Vagina (tissue), 2 donors: ENCODE measurements around the gene EN2. TPM values are rescaled to one million over a fixed set of nuclear protein-coding genes. Genes with fewer than 3 reads are reported as not detected.

Experiments
- DNase-seq, 2 donors: peaks; one replicate each; pipeline ENCODE4 v3.0.0-alpha.2; 2017; ENCODE audit errors: extremely low spot score in 2 of 2
- H3K27ac ChIP-seq: fragments of 200-600 bp; sonication (generic); one replicate; pipeline ENCODE4 v1.5.1; 2019
- H3K27me3 ChIP-seq: fragments of 200-600 bp; sonication (generic); one replicate; pipeline ENCODE4 v1.5.1; 2019
- H3K36me3 ChIP-seq, 2 donors: fragments of 200-600 bp; sonication (generic); one replicate each; pipeline ENCODE4 v1.5.1; 2017 to 2019
- H3K4me1 ChIP-seq: fragments of 200-600 bp; sonication (generic); one replicate; pipeline ENCODE4 v1.5.1; 2019
- H3K4me3 ChIP-seq, 2 donors: fragments of 200-600 bp; sonication (generic); 1 replicate in 1 of 2; 2 replicates in 1 of 2; pipeline ENCODE4 v1.5.1; 2016 to 2019
- H3K9me3 ChIP-seq: fragments of 200-600 bp; sonication (generic); one replicate; pipeline ENCODE4 v1.5.1; 2019
- POLR2A ChIP-seq, 2 donors: fragments of 450-650 bp; IDR thresholded peaks; one replicate each; pipeline ENCODE4 v1.6.1; 2017; ENCODE audit warnings: antibody characterized with exemption in 2 of 2, mild to moderate bottlenecking in 2 of 2, moderate library complexity in 2 of 2
- POLR2AphosphoS5 ChIP-seq, 2 donors: sonication (generic); formaldehyde crosslinking; IDR thresholded peaks; one replicate each; pipeline ENCODE4 v1.9.0; 2017; ENCODE audit warnings: antibody characterized with exemption in 2 of 2, mild to moderate bottlenecking in 2 of 2, low read depth in 1 of 2; ENCODE audit not compliant: insufficient read depth in 1 of 2
- intact Hi-C: fragments of 100-400 bp; cut with DNase I; formaldehyde crosslinking; loops from one replicate; pipeline ENCODE4 v1.15.1; 2023
- total RNA-seq: library from RNA; depleted of rRNA; stranded (reverse); fragments of >200 nt; gene quantifications from one replicate; pipeline ENCODE4 v1.2.3, GENCODE V29; 2016
- TF ChIP-seq, protein P1 (sequence below), 3 experiments: fragments of 450-650 bp in 2 of 3; fragments of 200-600 bp in 1 of 3; sonication (generic) in 1 of 3; IDR thresholded peaks; one replicate each; pipeline ENCODE4 v1.5.1; 2017 to 2019; ENCODE audit warnings: antibody characterized with exemption in 3 of 3, mild to moderate bottlenecking in 2 of 3, moderate library complexity in 2 of 3

The EN2 gene
- total RNA-seq, 1 donor from 2014 or later = 0.98 TPM

- intact Hi-C loops = no loop called here
- DNase-seq = no peak
- TF ChIP-seq, protein P1, sequence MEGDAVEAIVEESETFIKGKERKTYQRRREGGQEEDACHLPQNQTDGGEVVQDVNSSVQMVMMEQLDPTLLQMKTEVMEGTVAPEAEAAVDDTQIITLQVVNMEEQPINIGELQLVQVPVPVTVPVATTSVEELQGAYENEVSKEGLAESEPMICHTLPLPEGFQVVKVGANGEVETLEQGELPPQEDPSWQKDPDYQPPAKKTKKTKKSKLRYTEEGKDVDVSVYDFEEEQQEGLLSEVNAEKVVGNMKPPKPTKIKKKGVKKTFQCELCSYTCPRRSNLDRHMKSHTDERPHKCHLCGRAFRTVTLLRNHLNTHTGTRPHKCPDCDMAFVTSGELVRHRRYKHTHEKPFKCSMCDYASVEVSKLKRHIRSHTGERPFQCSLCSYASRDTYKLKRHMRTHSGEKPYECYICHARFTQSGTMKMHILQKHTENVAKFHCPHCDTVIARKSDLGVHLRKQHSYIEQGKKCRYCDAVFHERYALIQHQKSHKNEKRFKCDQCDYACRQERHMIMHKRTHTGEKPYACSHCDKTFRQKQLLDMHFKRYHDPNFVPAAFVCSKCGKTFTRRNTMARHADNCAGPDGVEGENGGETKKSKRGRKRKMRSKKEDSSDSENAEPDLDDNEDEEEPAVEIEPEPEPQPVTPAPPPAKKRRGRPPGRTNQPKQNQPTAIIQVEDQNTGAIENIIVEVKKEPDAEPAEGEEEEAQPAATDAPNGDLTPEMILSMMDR (IDR thresholded peaks at IDR 0.05) = no peak
- TF ChIP-seq POLR2A (IDR thresholded peaks at IDR 0.05) (no peak), POLR2AphosphoS5 (IDR thresholded peaks at IDR 0.05; ENCODE audit: insufficient read depth in 1 of 2, low read depth in 1 of 2) (no peak)
Observed at GRCh38 chr7:155464948-155465739, 7.2 kb downstream of the EN2 start.

GRCh38 chr7:155465761-155466141, 7.8 kb downstream of the EN2 start:
- Histone ChIP-seq H3K27me3 (peaks cover 25% of the 10 kb centered on the region), H3K9me3 (no peaks in the 10 kb centered on the region), H3K4me3 (no peak overlapping the region), H3K4me1 (peaks cover 23% of the 10 kb centered on the region), H3K27ac (no peak overlapping the region), H3K36me3 (no peaks in the 10 kb centered on the region)
- intact Hi-C loops = no loop called here
- no peak for DNase-seq
- TF ChIP-seq POLR2AphosphoS5 (IDR thresholded peaks at IDR 0.05; ENCODE audit: insufficient read depth in 1 of 2, low read depth in 1 of 2) = no peak
- TF ChIP-seq POLR2A (IDR thresholded peaks at IDR 0.05) = no peak
- TF ChIP-seq, protein P1 (IDR thresholded peaks at IDR 0.05) = no peak

More at GRCh38 chr7:155464948-155465739, 7.2 kb downstream of the EN2 start:
- no peak overlapping the region for H3K4me3 ChIP-seq
- no peak overlapping the region for H3K27ac ChIP-seq
- no peaks in the 10 kb centered on the region for H3K36me3 ChIP-seq
- peaks cover 23% of the 10 kb centered on the region for H3K4me1 ChIP-seq
- H3K9me3 ChIP-seq = no peaks in the 10 kb centered on the region
- H3K27me3 ChIP-seq = peaks cover 23% of the 10 kb centered on the region

- Histone ChIP-seq H3K27me3 (peaks cover 29% of the 10 kb centered on the region), H3K27ac (no peak overlapping the region), H3K9me3 (no peaks in the 10 kb centered on the region), H3K36me3 (no peaks in the 10 kb centered on the region), H3K4me3 (no peak overlapping the region), H3K4me1 (peaks cover 23% of the 10 kb centered on the region)
- no peak for DNase-seq
- intact Hi-C loops = no loop called here
- no peak for TF ChIP-seq POLR2AphosphoS5 (IDR thresholded peaks at IDR 0.05; ENCODE audit: insufficient read depth in 1 of 2, low read depth in 1 of 2)
- TF ChIP-seq POLR2A (IDR thresholded peaks at IDR 0.05) = no peak
- TF ChIP-seq, protein P1 (IDR thresholded peaks at IDR 0.05) = no peak
Observed at GRCh38 chr7:155466142-155466813, 8.3 kb downstream of the EN2 start.

DNA sequence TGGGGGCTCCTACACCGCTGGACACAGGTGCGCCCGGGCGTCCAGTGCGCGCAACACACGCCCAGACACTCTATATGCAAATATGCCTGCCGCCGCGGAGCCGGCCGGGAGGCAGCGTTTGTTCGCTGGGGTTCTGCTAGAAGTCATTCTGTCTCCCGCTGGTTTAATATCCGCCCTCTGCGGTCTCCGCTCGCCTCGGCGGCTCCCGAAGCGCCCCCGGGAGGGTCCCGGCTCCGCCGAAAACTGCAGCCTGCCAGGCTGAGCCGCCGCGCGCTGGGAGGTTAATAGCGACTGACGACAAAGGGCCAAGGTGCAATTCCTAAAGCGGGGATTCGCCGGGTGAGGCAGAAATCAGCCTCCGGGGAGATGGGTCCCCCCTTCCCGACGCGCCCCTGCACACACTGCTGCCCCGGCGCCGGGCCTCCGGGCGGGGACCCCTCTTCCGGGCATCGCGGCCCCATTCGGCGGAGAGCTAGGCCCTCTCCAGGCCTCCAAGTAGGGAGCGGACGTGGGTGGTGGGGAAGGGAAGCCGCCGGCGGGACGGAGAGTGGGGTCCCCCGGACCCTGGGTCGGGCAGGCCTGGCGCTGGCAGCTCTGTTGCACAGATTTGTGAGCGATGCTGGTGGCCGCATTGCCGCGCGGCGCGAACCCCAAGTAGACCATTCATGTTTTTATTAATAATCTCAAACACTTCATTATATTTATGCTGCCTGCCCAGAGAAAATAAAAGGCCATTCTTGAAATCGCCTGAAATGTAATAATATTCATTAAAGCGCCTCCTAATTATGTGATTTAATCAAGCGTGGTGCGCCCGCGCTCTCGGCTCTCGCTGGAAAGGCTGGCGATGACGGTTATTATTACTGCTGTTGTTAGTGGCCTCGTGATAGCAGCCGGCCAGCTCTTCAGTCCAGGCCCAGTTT, 9.1 kb downstream of the EN2 start:
- no peak overlapping the region for H3K27ac ChIP-seq
- intact Hi-C loops = no loop called here
- TF ChIP-seq POLR2A (IDR thresholded peaks at IDR 0.05) = no peak
- TF ChIP-seq, protein P1 (IDR thresholded peaks at IDR 0.05) = no peak
- no peak for TF ChIP-seq POLR2AphosphoS5 (IDR thresholded peaks at IDR 0.05; ENCODE audit: insufficient read depth in 1 of 2, low read depth in 1 of 2)
- H3K36me3 ChIP-seq = no peaks in the 10 kb centered on the region
- no peaks in the 10 kb centered on the region for H3K9me3 ChIP-seq
- no peak for DNase-seq
- no peak overlapping the region for H3K4me3 ChIP-seq
- peaks cover 23% of the 10 kb centered on the region for H3K4me1 ChIP-seq
- peaks cover 33% of the 10 kb centered on the region for H3K27me3 ChIP-seq
